Neuron (in vitro differentiated cells): Measurements from ENCODE around the gene XPO4.
"Not testable (repeated sequence)": the region's sequence is repeated elsewhere in the genome, so short reads cannot be mapped to it uniquely, and the experiment has no call there.

Source experiments
- H2AFZ ChIP-seq: one replicate; pipeline ENCODE4 v1.6.1; 2013; ENCODE audit warnings: low read depth, mild to moderate bottlenecking, inconsistent platforms, low read length, moderate library complexity
- H3K27me3 ChIP-seq: one replicate; pipeline ENCODE4 v1.6.1; 2013; ENCODE audit warnings: low read length; ENCODE audit not compliant: insufficient read depth
- H3K36me3 ChIP-seq: one replicate; pipeline ENCODE4 v1.6.1; 2013; ENCODE audit warnings: low read length; ENCODE audit not compliant: insufficient read depth
- H3K4me1 ChIP-seq: one replicate; pipeline ENCODE4 v1.6.1; 2013; ENCODE audit warnings: low read length; ENCODE audit not compliant: insufficient read depth
- H3K4me3 ChIP-seq: 2 replicates; pipeline ENCODE4 v1.5.1; 2013; ENCODE audit warnings: mild to moderate bottlenecking, low read length, moderate library complexity
- H3K9me3 ChIP-seq: one replicate; pipeline ENCODE4 v1.6.1; 2013; ENCODE audit warnings: low read length

XPO4 gene

GRCh38 chr13:20873348-20873747 is 29.2 kb downstream of the XPO4 start:
- H3K27me3 ChIP-seq = no peaks in the 10 kb centered on the region
- no peaks in the 10 kb centered on the region for H3K4me1 ChIP-seq
- H3K4me3 ChIP-seq = no peak overlapping the region
- no peak overlapping the region for H2AFZ ChIP-seq
- H3K36me3 ChIP-seq = no peaks in the 10 kb centered on the region
- H3K9me3 ChIP-seq = no peaks in the 10 kb centered on the region

- no peaks in the 10 kb centered on the region for H3K27me3 ChIP-seq
- no peak overlapping the region for H3K4me3 ChIP-seq
- no peak overlapping the region for H2AFZ ChIP-seq
- H3K9me3 ChIP-seq = no peaks in the 10 kb centered on the region
- H3K36me3 ChIP-seq = no peaks in the 10 kb centered on the region
- H3K4me1 ChIP-seq = no peaks in the 10 kb centered on the region
These were observed 31.7 kb downstream of the XPO4 start for GRCh38 chr13:20870829-20871228.

- H3K27me3 ChIP-seq = no peaks in the 10 kb centered on the region
- no peaks in the 10 kb centered on the region for H3K4me1 ChIP-seq
- no peaks in the 10 kb centered on the region for H3K9me3 ChIP-seq
- no peak overlapping the region for H3K4me3 ChIP-seq
- H2AFZ ChIP-seq = no peak overlapping the region
- H3K36me3 ChIP-seq = no peaks in the 10 kb centered on the region
These were observed 33.0 kb downstream of the XPO4 start for GRCh38 chr13:20869540-20869939.

GRCh38 chr13:20867408-20867807 is 35.1 kb downstream of the XPO4 start:
- no peaks in the 10 kb centered on the region for H3K27me3 ChIP-seq
- no peaks in the 10 kb centered on the region for H3K4me1 ChIP-seq
- H3K4me3 ChIP-seq = no peak overlapping the region
- peaks cover 2% of the 10 kb centered on the region for H3K36me3 ChIP-seq
- H2AFZ ChIP-seq = no peak overlapping the region
- no peaks in the 10 kb centered on the region for H3K9me3 ChIP-seq

- H3K4me3 ChIP-seq, H3K27me3 ChIP-seq, H2AFZ ChIP-seq, H3K9me3 ChIP-seq, H3K4me1 ChIP-seq: not testable (repeated sequence)
- peaks cover 12% of the 10 kb centered on the region for H3K36me3 ChIP-seq
These were observed 40.9 kb downstream of the XPO4 start for GRCh38 chr13:20861666-20862065.

GRCh38 chr13:20860844-20861243 is 41.7 kb downstream of the XPO4 start:
- no peaks in the 10 kb centered on the region for H3K27me3 ChIP-seq
- no peaks in the 10 kb centered on the region for H3K4me1 ChIP-seq
- no peaks in the 10 kb centered on the region for H3K9me3 ChIP-seq
- H2AFZ ChIP-seq = no peak overlapping the region
- peaks cover 12% of the 10 kb centered on the region for H3K36me3 ChIP-seq
- H3K4me3 ChIP-seq = no peak overlapping the region

- Histone ChIP-seq H3K9me3 (no peaks in the 10 kb centered on the region), H3K36me3 (peaks cover 10% of the 10 kb centered on the region), H3K27me3 (no peaks in the 10 kb centered on the region), H2AFZ (no peak overlapping the region), H3K4me3 (no peak overlapping the region), H3K4me1 (no peaks in the 10 kb centered on the region)
These were observed 45.9 kb downstream of the XPO4 start for GRCh38 chr13:20856650-20857049.

GRCh38 chr13:20851844-20852402 is 50.6 kb downstream of the XPO4 start:
- Histone ChIP-seq H3K4me3 (no peak overlapping the region), H3K4me1 (peaks cover 8% of the 10 kb centered on the region), H3K27me3 (no peaks in the 10 kb centered on the region)

GRCh38 chr13:20848944-20849343 is 53.6 kb downstream of the XPO4 start:
- Histone ChIP-seq H3K4me3 (no peak overlapping the region), H2AFZ (no peak overlapping the region), H3K9me3 (no peaks in the 10 kb centered on the region), H3K36me3 (peaks cover 2% of the 10 kb centered on the region), H3K4me1 (peaks cover 11% of the 10 kb centered on the region), H3K27me3 (no peaks in the 10 kb centered on the region)

More at GRCh38 chr13:20851844-20852402, 50.6 kb downstream of the XPO4 start:
- Histone ChIP-seq H3K9me3 (no peaks in the 10 kb centered on the region), H3K36me3 (peaks cover 5% of the 10 kb centered on the region), H2AFZ (no peak overlapping the region)

GRCh38 chr13:20848203-20848602 is 54.3 kb downstream of the XPO4 start:
- H3K27me3 ChIP-seq = no peaks in the 10 kb centered on the region

GRCh38 chr13:20847296-20847695 is 55.2 kb downstream of the XPO4 start:
- Histone ChIP-seq H3K4me3 (no peak overlapping the region), H2AFZ (no peak overlapping the region), H3K36me3 (peaks cover 2% of the 10 kb centered on the region), H3K4me1 (peaks cover 19% of the 10 kb centered on the region), H3K27me3 (no peaks in the 10 kb centered on the region), H3K9me3 (no peaks in the 10 kb centered on the region)

More at GRCh38 chr13:20848203-20848602, 54.3 kb downstream of the XPO4 start:
- Histone ChIP-seq H2AFZ (no peak overlapping the region), H3K4me1 (peaks cover 11% of the 10 kb centered on the region), H3K9me3 (no peaks in the 10 kb centered on the region), H3K4me3 (no peak overlapping the region), H3K36me3 (no peaks in the 10 kb centered on the region)

GRCh38 chr13:20843166-20843565 is 59.4 kb downstream of the XPO4 start:
- Histone ChIP-seq H3K4me1 (peaks cover 19% of the 10 kb centered on the region), H3K4me3 (no peak overlapping the region), H2AFZ (no peak overlapping the region), H3K36me3 (peaks cover 21% of the 10 kb centered on the region), H3K9me3 (no peaks in the 10 kb centered on the region), H3K27me3 (no peaks in the 10 kb centered on the region)

- H3K36me3 ChIP-seq = peaks cover 33% of the 10 kb centered on the region
- H2AFZ ChIP-seq = no peak overlapping the region
- H3K9me3 ChIP-seq = no peaks in the 10 kb centered on the region
- no peaks in the 10 kb centered on the region for H3K27me3 ChIP-seq
- no peak overlapping the region for H3K4me3 ChIP-seq
- H3K4me1 ChIP-seq = peaks cover 8% of the 10 kb centered on the region
These were observed 62.0 kb downstream of the XPO4 start for GRCh38 chr13:20840568-20840967.
